GM18951 (cell line): ENCODE measurements around the gene TAGAP.

Source experiments
- POLR2A ChIP-seq: IDR thresholded peaks from 4 replicates; pipeline ENCODE4 v1.6.1; 2011; ENCODE audit warnings: mild to moderate bottlenecking; ENCODE audit not compliant: insufficient read length, insufficient read depth; ENCODE audit errors: extremely low read depth
- in situ Hi-C: fragments of 300-500 bp; cut with MboI; formaldehyde crosslinking; loops from one replicate; pipeline ENCODE4 v1.12.0; 2022; ENCODE audit warnings: low sequenced_read_pairs, mixed read lengths, inconsistent platforms; ENCODE audit not compliant: unreplicated experiment

The TAGAP gene

DNA sequence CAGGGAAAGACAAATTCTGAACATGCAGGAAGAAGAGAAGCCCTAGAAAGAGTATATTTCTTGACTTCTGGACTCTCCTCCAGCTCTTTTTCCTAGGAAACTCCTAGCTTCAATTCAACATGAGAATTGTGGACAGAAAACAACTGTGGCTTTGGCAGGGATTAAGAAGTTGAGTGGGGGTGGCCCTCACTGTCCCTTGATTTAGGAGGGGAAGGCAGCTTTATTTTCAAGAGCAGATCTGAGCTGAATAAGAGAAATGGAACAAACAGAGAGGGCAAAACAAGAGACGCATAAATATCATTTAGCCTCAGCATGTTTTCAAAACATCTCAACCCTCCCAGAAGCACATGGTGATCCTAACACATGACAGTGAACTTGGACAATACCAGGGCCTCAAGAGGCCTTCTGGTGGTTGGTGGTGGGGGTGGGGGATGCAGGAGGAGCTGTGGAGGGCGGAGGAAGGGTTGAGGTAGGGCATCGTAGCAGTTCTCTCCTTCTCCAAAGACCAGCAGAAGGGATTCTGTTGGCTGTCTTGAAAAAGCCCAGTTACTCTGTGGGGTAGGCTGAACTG lies 21.1 kb upstream of the TAGAP start:
- TF ChIP-seq POLR2A, result no peak
- in situ Hi-C loops, result no loop called here

DNA sequence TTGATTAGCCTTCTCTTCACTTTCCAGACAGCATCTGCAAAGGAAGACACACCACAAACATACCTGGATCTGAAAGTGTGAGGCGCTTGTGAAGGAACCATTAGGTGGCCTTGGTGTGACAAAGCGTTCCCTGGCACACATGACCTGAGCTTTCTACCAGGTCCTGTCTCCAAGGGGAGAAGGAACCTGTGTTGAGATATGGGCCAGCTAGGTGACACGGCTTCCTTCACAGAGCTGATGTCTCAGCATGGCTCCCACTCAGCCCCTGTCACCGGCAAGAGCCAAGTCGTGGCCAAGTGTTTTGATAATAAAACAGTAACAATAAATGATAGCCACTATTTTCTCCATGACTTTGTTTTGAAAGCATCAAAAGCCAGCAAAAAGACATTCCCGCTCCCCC lies 20.3 kb upstream of the TAGAP start:
- in situ Hi-C loops, result no loop called here
- no peak for TF ChIP-seq POLR2A

DNA sequence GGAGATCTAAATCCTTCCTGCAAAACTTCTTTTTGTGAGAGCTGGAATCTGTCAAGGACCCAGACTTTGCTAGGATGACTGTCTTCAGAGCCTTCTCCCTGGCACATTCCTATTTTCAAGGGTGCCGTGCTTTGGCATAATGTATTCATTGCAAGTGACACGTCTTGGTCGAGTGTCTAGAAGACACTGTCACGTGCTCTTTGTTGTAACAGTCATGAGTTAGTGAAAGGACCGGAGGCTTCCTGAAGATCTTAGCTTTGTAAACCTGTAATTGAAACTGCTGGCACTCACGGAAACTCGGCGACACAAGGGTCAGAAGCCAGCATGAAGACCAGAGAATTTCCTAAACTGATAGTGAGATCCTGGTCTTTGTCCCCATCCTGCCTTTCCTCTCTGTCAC lies 19.7 kb upstream of the TAGAP start:
- no peak for TF ChIP-seq POLR2A
- in situ Hi-C loops, result no loop called here

DNA sequence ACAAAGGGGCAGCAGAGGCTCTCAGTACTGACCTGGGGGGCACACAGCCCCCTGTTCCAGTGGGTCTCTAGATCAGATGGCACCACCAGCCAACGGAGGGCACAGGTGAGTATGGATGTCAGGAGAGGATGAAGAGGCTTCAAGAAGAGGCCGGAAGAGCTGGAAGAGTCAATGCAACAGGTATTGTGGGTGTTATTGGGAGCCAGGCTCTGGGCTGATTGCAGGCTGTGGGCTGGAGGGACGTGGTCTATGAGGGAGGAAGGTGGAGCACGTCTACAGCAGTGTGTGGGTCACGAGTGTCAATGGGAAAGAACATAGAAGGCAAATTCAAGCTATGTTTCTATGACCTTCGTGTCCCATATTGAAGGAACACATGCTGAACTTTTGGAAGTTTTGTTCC lies 18.8 kb upstream of the TAGAP start:
- TF ChIP-seq POLR2A, result no peak
- in situ Hi-C loops, result no loop called here

DNA sequence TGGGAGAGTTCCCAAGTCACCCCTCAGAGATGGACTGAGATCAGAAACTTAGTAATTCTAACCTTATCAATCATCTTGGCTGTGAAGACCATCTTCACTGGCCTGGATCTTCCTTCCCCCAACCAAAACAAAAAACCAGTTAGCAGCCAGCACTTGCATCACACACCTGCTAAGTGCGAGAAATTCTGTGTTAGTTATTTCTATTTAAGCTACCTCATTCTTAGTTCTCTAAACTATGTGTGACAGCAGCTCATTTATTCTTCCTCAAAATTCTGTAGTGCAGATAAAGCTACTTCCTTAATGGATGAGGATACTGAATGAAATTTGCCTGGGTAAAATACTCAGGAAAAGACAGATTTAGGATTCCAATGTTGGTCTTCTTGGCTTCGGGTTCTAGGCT lies 18.2 kb upstream of the TAGAP start:
- in situ Hi-C loops, result no loop called here
- TF ChIP-seq POLR2A, result no peak

DNA sequence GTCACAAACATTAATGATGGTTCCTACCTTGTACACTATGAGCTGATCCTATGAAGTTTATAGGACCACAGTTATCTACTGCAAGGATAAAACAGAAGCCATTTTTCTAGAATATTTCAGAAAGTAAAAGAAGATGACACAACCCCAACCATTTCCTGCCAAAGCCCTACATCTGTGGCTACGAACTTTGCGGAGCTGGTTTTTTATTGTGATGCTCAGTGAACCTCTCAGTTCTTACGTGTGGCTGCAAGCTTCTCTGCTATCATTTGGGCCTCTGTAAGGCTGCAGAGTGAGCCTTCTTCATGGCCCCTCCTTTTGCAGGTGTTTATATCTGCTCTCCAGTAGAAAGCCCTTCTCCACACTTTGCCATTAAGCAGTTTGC lies 17.8 kb upstream of the TAGAP start:
- TF ChIP-seq POLR2A, result no peak
- in situ Hi-C loops, result no loop called here

DNA sequence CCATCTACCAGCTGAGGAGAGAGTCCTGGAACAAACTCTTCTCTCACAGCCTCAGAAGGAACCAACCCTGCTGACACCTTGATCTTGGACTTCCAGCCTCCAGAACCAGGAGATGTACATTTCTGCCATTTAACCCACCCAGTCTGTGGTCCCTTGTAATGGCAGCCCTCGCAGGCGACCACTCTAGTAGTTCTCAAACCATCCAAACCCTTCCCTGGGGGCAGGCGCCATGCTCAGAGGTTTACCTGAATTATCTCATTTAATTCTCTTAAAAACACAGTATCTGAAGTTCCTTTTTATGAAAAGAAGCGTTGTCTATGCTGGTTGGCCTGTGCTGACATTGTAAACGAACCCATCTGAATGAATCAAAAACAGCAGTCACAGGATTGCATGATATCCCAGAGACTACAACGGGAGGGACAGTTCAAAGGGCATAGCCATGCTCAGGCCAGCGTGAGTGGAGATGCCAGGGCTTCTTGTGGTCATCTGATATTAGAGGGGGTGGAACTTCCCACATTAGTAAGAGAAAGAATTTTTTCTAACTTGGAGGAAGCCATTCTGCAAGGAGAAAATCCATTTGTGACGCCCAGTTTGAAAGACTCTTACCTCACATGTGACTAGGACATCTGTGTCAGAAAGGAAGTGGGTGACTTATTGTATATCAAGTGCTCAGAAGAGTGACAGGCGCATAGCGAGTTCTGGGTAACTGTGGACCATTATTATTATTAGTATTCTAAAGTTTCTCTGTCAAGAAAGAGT lies 17.2 kb upstream of the TAGAP start:
- no peak for TF ChIP-seq POLR2A
- in situ Hi-C loops, result no loop called here

DNA sequence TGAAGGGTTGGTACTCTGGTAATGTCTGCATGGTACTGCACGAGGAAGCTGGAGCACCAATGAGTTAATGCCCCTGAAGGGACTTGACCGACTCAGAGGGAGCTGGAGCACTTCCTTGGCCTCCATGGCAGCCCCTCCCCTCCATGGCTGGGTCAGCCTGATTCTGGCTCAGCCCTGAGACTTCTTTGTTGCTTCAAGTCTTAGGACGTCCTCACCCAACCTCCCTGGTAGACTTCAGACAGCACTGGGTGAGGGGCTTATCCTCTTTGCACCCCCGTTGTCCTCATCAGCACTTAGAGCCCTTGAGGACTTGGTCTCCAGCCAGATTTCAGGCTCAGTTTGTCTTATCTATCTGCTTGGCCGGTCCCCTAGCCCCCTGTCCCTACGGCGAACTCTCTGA lies 16.4 kb upstream of the TAGAP start:
- in situ Hi-C loops, result no loop called here
- no peak for TF ChIP-seq POLR2A

DNA sequence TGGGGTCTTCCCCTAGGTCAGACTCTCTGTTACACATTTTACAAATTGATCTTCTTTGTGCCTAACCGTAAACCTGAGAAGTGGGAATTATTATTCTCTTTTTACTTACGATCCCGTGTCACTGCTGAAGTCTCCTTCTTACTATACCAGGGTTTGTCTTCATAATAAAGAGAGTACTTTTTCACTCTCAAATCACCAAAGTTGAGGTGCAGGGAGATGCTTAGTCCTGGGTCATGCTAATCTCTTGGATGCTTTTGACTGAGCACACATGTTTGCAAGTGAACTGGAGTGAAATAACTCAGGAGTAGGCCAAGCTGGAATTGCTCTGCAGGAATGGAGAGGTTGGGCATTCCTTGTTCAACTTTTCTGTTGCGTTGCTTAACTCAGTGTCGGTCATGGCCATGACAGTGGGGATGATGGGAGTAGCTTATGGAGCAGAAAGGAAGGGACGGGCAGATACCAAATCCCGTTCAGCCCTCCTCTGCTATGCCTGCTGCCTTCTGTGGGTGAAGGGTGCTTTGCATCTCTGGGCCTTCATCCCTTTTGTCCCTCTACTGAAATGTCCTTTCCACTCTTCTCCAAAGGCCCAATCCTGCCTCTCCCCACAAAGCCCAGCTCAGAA lies 15.2 kb upstream of the TAGAP start:
- TF ChIP-seq POLR2A, result no peak
- in situ Hi-C loops, result no loop called here

DNA sequence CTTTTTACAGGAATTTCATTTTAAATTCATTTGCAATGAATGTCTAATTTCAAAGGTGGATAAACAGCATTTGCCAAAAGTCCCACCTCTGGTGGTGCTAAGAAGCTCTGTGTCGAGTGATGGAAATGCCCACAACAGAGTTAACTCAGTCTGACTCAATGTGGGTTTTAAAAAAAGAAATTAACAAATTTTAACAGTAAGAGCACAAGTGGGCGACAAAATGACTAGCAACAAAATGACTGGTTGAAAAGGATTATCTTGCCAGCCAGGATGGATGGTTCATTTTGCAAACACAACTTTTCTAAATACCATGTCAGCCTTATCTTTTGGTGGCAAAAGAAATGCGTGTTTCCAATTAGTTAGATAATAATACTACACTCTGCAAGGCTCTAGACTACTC lies 14.3 kb upstream of the TAGAP start:
- TF ChIP-seq POLR2A, result no peak
- in situ Hi-C loops, result no loop called here

DNA sequence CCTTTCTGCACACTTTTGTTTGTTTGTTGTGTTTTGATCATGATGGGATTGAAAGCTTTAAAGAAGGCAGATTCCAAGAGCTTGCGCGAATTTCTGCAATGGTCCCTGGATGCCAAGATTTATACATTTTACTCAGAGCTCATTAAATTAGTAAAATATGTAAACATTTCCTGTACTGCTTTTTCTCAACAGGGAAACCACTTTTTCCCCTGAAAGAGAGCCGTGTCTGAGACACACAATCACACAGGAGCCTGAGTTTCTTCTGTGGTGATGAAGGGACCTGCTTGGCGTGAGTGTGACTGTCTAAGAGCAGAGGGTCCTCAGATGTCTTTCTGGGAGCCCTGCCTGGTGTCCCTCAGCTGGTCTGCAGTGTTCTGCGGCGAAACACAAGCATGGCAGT lies 12.1 kb upstream of the TAGAP start:
- in situ Hi-C loops, result no loop called here
- TF ChIP-seq POLR2A, result no peak

DNA sequence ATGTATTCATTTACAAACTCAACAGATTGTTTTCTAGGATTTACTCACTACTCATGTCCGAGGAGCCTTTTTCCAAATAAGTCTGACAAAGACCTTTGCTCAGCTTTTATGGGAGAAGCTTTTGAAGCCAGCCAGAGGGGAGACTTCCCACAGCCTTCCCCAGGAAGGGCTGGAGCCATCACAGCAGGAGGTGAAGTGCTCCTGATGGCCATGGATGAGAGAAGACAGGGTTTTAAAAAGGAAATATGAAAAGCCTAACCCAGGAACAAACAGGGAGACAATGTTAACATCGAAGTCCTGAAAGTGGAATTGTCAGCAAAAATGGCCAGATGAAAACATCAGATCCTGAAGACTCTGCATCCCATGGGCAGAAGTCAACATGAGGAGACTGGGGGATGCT lies 11.6 kb upstream of the TAGAP start:
- no peak for TF ChIP-seq POLR2A
- in situ Hi-C loops, result no loop called here

DNA sequence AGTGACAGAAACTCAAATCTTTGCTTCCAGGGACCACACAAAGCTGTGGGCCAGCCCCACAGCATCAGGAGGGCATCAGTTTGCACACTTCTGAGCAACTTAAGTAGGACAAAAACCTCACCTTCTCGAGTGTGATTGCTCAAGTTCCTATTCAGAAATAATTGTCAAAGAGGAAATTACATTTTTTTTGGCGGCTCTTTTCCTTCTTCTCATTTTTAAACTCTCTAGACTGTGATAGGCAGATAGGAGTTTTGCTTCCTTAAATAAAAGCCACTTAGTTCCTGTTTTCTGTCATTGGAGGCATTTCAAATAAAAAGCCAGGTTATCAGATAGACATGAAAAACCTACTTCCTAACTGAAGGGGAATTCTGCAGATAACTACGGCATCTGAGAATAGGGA lies 11.2 kb upstream of the TAGAP start:
- TF ChIP-seq POLR2A, result no peak

DNA sequence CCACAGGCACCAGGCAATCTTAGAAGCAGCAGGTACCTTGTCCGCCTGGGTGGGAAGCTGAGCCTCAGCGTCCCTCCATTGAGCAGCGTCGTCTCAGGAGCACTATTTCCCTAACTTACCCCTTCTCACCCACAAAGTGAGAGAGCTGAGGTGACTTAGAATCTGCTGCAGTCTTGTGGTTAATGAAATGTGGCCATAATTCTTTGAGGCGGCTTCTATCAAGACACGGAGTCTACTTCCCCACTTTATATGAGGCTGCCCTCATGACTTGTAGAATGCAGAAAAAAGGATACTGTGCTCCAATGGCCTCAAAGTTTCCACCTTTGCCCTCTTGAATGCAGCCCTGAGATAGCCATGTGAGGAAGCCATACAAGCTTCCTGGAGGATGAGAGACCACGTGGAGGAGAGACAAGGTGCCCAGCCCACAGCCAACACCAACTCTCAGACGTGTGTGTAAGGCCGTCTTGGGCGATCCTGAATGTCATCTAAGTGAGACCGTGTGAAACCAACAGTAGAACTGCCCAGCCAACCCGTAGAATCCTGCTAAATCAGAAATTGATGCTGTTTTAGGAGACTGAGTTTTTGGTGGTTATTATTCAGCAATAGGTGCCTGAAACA lies 9.1 kb upstream of the TAGAP start:
- in situ Hi-C loops, result no loop called here
- TF ChIP-seq POLR2A, result no peak

More for the DNA sequence above, 11.2 kb upstream of the TAGAP start:
- in situ Hi-C loops, result no loop called here
